Adrenal gland (tissue), 12 donors: Measurements from ENCODE around the gene GADD45B. TPM values are rescaled to one million over a fixed set of nuclear protein-coding genes. Genes with fewer than 3 reads are reported as not detected.
A peak's percentile ranks its signal among the peaks of the same experiment; 100 is the strongest.

Source experiments
- DNase-seq, 7 donors: peaks; one replicate each; pipeline ENCODE4 v3.0.0-alpha.2; 2019 to 2020
- H3K27ac ChIP-seq, 5 donors: fragments of 200-600 bp; sonication (generic) in 4 of 5; 1 replicate in 3 of 5; 2 replicates in 2 of 5; pipeline versions ENCODE4 v1.5.1 to v1.8.0; 2016 to 2020; ENCODE audit warnings: mild to moderate bottlenecking in 1 of 5
- H3K27me3 ChIP-seq: fragments of 200-600 bp; 2 replicates; pipeline ENCODE4 v1.8.0; 2021
- H3K36me3 ChIP-seq, 2 donors: fragments of 200-600 bp; replicated peaks in 1 of 2; 1 replicate in 1 of 2; 2 replicates in 1 of 2; pipeline versions ENCODE4 v1.5.1 to v1.8.0; 2018 to 2022
- H3K4me1 ChIP-seq, 2 donors: fragments of 200-600 bp; replicated peaks in 1 of 2; 1 replicate in 1 of 2; 2 replicates in 1 of 2; pipeline versions ENCODE4 v1.5.1 to v1.8.0; 2018 to 2021
- H3K4me3 ChIP-seq, 4 donors: fragments of 200-600 bp; sonication (generic) in 3 of 4; one replicate each; pipeline ENCODE4 v1.5.1; 2016 to 2018
- H3K9me3 ChIP-seq, 3 donors: fragments of 200-600 bp; sonication (generic) in 1 of 3; replicated peaks in 1 of 3; 1 replicate in 2 of 3; 2 replicates in 1 of 3; pipeline versions ENCODE4 v1.5.1 to v1.8.0; 2016 to 2021
- POLR2A ChIP-seq, 2 donors: fragments of 450-650 bp; IDR thresholded peaks; one replicate each; pipeline ENCODE4 v1.6.1; 2017; ENCODE audit warnings: antibody characterized with exemption in 2 of 2, mild to moderate bottlenecking in 2 of 2, moderate library complexity in 1 of 2
- WGBS, 4 donors: extraction: QIAGEN DNeasy Blood & Tissue Kit in 2 of 4; methylation state at CpG; one replicate each; pipeline versions ENCODE4 v1.1.5 to v1.1.7; 2013 to 2017; 5-methylcytosine and 5-hydroxymethylcytosine counted together
- intact Hi-C, 2 donors: fragments of 100-400 bp; cut with DNase I; formaldehyde crosslinking; loops; one replicate each; pipeline versions ENCODE4 v1.14.1 to v1.15.0; 2022 to 2023
- polyA plus RNA-seq, 3 donors: library from polyadenylated mRNA; stranded (reverse); fragments of 200-250 nt in 2 of 3; fragments of 350-450 nt in 1 of 3; fragmentation: Illumina TruSeq in 1 of 3; extraction: RNeasy Lipid Tissue Mini Kit (QIAGEN cat#74804) in 1 of 3; gene quantifications; one replicate each; pipeline ENCODE4 v1.2.3, GENCODE V29; 2013 to 2014
- total RNA-seq, 9 donors: library from RNA; depleted of rRNA in 4 of 9; stranded (reverse); fragments of >200 nt in 4 of 9; fragments of 120-200 nt in 1 of 9; fragmentation: NEBNext Ultra II Directional in 1 of 9; extraction: Animal tissue kit (Norgen Biotek cat#: 25700) in 1 of 9; gene quantifications; one replicate each; pipeline versions ENCODE4 v1.1.0 to v1.2.4, GENCODE V29; 2013 to 2023
- TF ChIP-seq, protein P1 (sequence below), 6 experiments: fragments of 450-650 bp in 4 of 6; fragments of 200-600 bp in 2 of 6; sonication (generic) in 1 of 6; IDR thresholded peaks; 1 replicate in 5 of 6; 2 replicates in 1 of 6; pipeline versions ENCODE4 v1.5.1 to v1.8.0; 2016 to 2021; ENCODE audit warnings: antibody characterized with exemption in 6 of 6, mild to moderate bottlenecking in 2 of 6, moderate library complexity in 1 of 6
- donor health status: healthy with polysubstance abuse.
- donor health status: Bipolar disorder and iron deficiency.
- donor health status: DM: yes; HTN: yes; CAD: no.
- donor health status: DM: no; HTN: no; CAD: no.
- donor health status: DM: no; HTN: no; CAD: no.
- donor health status: DM: yes; HTN: yes; CAD: no.

Gene GADD45B
- total and polyA plus RNA-seq, 12 donors, result 14.1 to 132 (median 72.4) TPM

DNA sequence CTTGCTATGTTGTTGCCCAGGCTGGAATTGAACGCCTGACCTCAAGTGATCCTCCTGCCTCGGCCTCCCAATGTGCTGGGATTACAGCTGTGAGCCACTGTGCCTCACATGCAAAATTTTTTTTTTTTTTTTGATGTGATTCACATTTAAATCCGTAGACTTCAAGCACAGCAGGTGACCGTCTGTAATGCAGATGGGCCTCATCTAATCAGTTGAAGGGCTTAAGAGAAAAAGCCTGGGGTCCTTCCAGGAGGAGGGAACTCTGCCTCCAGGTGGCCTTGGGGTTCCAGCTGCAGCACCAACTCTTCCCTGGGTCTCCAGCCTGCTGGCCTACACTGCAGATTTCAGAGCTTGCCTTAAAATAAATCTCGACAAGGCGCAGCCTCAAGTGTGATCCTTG is 43.6 kb downstream of the GADD45B start:
- no peaks in the 10 kb centered on the region for H3K9me3 ChIP-seq
- TF ChIP-seq, protein P1, sequence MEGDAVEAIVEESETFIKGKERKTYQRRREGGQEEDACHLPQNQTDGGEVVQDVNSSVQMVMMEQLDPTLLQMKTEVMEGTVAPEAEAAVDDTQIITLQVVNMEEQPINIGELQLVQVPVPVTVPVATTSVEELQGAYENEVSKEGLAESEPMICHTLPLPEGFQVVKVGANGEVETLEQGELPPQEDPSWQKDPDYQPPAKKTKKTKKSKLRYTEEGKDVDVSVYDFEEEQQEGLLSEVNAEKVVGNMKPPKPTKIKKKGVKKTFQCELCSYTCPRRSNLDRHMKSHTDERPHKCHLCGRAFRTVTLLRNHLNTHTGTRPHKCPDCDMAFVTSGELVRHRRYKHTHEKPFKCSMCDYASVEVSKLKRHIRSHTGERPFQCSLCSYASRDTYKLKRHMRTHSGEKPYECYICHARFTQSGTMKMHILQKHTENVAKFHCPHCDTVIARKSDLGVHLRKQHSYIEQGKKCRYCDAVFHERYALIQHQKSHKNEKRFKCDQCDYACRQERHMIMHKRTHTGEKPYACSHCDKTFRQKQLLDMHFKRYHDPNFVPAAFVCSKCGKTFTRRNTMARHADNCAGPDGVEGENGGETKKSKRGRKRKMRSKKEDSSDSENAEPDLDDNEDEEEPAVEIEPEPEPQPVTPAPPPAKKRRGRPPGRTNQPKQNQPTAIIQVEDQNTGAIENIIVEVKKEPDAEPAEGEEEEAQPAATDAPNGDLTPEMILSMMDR (IDR thresholded peaks at IDR 0.05), result no peak
- TF ChIP-seq POLR2A (IDR thresholded peaks at IDR 0.05), result no peak
- intact Hi-C loops, result no loop called here
- H3K4me1 ChIP-seq, result no peaks in the 10 kb centered on the region
- H3K27ac ChIP-seq, result no peak overlapping the region
- no peak overlapping the region for H3K4me3 ChIP-seq
- H3K36me3 ChIP-seq, result no peaks in the 10 kb centered on the region
- WGBS, 4 donors, result 85 to 97% (median 88%) methylated on average over 6 of the region's 6 CpGs
- no peaks in the 10 kb centered on the region for H3K27me3 ChIP-seq
- DNase-seq, result no peak

GRCh38 chr19:2523630-2524311 is 47.8 kb downstream of the GADD45B start:
- Histone ChIP-seq H3K4me1 (no peaks in the 10 kb centered on the region), H3K36me3 (no peaks in the 10 kb centered on the region), H3K27me3 (no peaks in the 10 kb centered on the region), H3K4me3 (no peak overlapping the region), H3K27ac (peak overlapping the region in 1 of 5 donors; percentile 21), H3K9me3 (no peaks in the 10 kb centered on the region)
- intact Hi-C loops, result no loop called here
- no peak for TF ChIP-seq POLR2A (IDR thresholded peaks at IDR 0.05)
- TF ChIP-seq, protein P1 (IDR thresholded peaks at IDR 0.05), result peak in 1 of 6 experiments; percentile 12
- WGBS, 4 donors, result 73 to 79% (median 76%) methylated on average over 17 to 20 of the region's 20 CpGs
- DNase-seq, result no peak

GRCh38 chr19:2524361-2524839 is 48.5 kb downstream of the GADD45B start:
- no peaks in the 10 kb centered on the region for H3K36me3 ChIP-seq
- intact Hi-C loops, result no loop called here
- peak overlapping the region in 1 of 5 donors; percentile 21 for H3K27ac ChIP-seq
- TF ChIP-seq POLR2A (IDR thresholded peaks at IDR 0.05), result no peak
- TF ChIP-seq, protein P1 (IDR thresholded peaks at IDR 0.05), result no peak
- no peaks in the 10 kb centered on the region for H3K9me3 ChIP-seq
- no peaks in the 10 kb centered on the region for H3K4me1 ChIP-seq
- 79 to 90% (median 89%) methylated on average over 16 of the region's 16 CpGs for WGBS, 4 donors
- no peak for DNase-seq
- no peak overlapping the region for H3K4me3 ChIP-seq
- H3K27me3 ChIP-seq, result no peaks in the 10 kb centered on the region

DNA sequence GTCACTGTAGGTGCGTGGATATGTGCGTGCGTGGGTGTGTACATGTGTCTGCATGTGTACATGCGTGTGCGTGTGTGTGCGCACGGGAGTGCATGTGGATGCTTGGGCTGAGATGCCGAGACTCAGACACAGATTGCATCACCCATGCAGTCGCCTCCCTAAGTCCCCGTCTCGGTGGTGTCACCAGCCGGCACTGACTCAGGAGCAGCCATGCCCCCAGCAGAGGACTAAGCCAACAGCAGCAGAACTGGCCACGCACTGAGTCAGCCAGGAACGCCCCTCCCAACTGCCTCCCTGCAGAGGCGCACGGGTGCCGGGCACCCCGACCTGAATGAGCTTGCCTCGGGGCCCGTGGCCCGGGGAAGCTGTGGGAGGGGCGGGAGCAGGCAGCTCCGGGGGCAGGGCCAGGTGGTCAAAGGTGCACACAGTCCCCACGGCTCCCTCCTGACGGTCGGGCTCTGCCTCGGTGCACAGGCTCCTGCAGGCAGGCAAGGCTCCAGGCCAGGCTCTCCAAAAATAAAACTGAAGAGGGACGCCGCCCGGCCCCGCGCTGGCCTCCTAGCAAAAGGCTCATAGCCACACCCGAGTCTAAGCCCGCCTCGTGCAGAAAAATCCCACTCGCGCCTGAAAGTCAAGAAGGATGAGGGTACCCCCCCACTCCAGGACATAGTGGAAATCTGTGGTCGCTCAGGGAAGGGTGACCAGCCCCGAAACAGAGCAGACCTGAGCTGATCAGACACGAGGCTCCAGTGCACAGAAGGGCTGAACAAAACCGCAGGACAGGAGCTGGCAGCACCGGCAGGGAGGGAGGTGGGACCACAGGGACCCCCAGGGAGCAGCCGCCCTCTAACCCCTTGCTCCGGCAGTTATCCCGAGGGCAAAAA is 49.2 kb downstream of the GADD45B start:
- Histone ChIP-seq H3K9me3 (no peaks in the 10 kb centered on the region), H3K27ac (no peak overlapping the region), H3K4me3 (no peak overlapping the region), H3K27me3 (no peaks in the 10 kb centered on the region), H3K4me1 (no peaks in the 10 kb centered on the region), H3K36me3 (no peaks in the 10 kb centered on the region)
- 65 to 77% (median 71%) methylated on average over 23 to 45 of the region's 45 CpGs for WGBS, 4 donors
- DNase-seq, result peak in 6 of 7 donors; percentile 53 to 79 (median 58)
- TF ChIP-seq, protein P1 (IDR thresholded peaks at IDR 0.05), result no peak
- no peak for TF ChIP-seq POLR2A (IDR thresholded peaks at IDR 0.05)
- intact Hi-C loops, result no loop called here
